SK-MEL-5 (cell line): ENCODE results near the gene ZNF135. TPM values are rescaled to one million over a fixed set of nuclear protein-coding genes. Genes with fewer than 3 reads are reported as not detected.

ENCODE experiments used
- DNase-seq: peaks from one replicate; pipeline ENCODE4 v3.0.0-alpha.2; 2016; ENCODE audit warnings: low read depth, low spot score
- in situ Hi-C: cut with HindIII; loops from 2 replicates; pipeline ENCODE4 v1.10.0; 2016; ENCODE audit warnings: low sequenced_read_pairs, high pct_unique_total_duplicates, low pct_unique_long_range_greater_than_20kb
- total RNA-seq: library from RNA; depleted of rRNA; stranded (reverse); fragments of >200 nt; shearing (Covaris generic); gene quantifications from 2 replicates; pipeline ENCODE4 v1.2.3, GENCODE V29; 2014

The ZNF135 gene
- total RNA-seq, 1 experiment from 2014 or later: 0.42 TPM

DNA sequence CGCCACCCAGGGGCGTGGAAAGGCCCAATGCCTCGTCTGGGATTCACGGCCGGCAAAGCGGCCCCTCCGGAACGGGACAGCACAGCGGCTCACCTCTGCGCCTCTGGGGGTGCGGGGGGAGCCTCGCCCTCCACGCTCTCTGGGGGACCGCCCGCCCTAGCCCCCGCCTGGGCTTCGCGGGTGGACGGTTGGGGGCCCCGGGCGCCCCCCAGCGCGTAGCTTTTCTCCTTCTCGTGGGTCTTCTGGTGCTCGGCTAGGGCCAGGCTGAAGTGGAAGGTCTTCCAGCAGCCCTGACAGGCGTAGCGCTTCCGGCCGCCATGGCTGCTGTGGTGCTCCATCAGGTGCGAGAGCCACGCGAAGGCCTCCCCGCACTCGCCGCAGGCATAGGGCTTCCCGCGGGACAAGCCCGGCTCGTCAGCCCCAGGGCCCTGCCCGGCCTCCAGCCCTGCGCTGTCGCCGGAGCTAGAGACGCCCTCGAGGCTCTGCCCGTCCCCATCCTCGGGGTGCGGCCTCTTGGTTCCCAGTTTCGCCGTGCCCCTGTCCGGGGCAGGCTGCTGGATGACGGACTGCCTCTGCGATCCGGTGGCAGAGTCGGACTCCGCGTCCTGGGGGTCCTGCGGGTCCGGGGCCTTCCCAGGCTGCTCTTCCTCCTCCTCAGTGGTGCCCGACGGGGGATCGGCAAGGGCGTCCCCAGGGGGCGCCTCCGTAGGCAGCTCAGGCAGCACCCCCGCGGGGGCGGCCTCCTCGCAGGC is 25.7 kb downstream of the ZNF135 start:
- in situ Hi-C loops: no loop called here
- no peak for DNase-seq

DNA sequence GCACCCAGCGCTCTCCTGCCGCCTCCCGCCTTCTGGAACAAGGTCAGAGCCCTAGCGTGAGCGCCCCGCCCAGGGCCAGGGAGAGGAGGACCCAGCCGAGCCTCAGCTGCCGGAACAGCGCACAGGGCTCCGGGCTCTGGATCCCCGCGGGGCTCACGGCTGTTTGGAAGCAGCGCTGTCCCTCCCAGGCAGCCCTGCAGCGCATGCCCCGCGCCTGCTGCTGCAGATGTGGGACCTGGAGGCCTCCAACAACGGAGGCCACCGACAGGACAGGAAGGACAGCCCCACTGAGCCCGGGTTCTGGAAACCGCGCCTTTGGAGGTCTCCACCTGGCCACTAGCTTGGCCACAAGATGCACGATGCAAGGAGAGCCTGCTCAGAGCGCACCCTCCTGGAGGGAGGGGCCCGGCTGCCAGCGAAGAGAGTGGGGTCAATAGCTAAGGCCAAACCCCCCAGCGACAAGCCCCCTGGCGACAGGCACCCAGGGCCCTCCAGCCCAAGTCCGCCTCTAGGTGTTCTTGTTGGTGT is 26.3 kb downstream of the ZNF135 start:
- no peak for DNase-seq
- in situ Hi-C loops: no loop called here

DNA sequence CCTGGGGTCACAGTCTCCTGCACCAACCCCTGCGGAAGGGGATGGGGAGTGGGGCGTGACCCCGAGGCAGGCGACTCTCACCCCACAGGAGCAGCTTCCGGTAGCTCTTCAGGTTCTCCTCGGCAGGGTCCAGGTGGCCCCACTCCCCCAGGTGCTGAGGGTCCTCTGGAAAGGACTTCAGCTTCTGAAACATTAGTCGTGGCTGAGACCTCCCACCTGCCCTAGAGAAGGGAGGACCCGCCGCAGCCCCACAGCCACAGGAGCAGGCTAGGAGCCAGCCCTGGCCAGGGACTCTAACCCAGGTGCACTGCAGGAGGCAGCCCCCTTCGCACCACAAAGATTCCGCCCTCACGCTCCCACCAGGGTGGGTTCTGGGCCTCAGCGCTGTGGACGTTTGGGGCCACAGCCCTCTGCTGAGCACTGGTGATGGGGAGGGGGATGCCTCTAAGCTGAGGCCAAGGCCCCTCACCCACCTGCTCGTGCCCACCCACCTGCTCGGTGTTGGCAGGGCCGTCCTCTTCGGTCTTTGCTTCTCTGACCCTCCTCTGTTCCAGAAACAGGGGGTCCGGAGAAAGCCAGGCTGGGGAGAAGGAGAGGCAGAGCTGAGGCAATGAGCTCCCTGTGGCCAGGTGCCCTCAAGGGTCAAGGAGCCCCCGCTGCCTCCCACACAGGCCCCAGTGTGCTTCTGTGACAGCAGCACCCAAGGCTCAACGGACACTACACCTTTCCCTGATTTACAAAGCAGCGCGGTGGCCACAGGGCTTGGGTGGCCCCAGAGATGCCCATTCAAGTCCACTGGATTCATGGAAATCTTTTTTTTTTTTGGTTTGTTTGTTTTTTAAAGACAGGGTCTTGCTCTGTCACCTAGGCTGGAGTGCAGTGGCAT is 28.0 kb downstream of the ZNF135 start:
- in situ Hi-C loops: no loop called here
- no peak for DNase-seq

DNA sequence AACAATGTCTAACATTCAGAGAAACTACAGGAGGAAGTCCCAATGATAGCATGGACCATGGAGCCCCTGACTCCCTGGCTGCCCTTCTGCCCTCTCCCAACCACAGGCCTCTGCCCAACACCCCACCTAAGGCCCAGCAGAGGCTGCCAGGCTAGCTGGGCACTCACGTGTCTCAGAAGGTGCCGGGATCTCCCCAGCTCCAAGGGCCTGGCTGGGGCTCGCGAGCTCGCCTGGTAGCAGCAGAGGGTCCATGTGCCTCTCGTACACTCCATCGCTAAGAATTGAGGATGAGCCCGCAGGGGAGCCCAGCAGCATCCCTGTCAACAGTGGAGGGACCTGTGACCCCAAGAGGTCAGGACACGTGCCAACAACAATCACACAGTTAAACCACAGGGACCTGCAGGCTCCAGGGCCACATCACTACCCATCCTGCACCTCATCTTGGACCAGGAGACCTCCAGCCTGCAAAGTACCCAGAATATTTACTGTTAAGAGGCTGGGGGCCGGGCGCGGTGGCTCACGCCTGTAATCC is 29.5 kb downstream of the ZNF135 start:
- no peak for DNase-seq
- in situ Hi-C loops: no loop called here

DNA sequence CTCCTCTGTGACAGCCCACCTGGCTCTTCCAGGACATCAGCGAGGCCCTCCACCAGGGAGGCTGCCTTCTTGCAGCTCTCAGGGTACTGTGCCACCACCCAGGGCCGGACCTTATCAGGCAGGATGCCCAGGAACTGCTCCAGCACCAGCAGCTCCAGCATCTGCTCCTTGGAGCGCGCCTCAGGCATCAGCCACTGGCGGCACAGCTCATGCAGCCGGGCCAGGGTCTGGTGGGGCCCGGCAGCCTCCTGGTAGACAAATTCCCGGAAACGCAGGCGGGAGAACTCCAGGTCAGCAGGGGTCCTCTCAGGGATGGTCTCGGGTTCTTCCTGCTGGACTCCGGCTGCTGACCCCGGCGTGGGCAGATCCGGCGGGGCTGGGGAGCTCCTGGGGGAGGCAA is 30.8 kb downstream of the ZNF135 start:
- in situ Hi-C loops: no loop called here

DNA sequence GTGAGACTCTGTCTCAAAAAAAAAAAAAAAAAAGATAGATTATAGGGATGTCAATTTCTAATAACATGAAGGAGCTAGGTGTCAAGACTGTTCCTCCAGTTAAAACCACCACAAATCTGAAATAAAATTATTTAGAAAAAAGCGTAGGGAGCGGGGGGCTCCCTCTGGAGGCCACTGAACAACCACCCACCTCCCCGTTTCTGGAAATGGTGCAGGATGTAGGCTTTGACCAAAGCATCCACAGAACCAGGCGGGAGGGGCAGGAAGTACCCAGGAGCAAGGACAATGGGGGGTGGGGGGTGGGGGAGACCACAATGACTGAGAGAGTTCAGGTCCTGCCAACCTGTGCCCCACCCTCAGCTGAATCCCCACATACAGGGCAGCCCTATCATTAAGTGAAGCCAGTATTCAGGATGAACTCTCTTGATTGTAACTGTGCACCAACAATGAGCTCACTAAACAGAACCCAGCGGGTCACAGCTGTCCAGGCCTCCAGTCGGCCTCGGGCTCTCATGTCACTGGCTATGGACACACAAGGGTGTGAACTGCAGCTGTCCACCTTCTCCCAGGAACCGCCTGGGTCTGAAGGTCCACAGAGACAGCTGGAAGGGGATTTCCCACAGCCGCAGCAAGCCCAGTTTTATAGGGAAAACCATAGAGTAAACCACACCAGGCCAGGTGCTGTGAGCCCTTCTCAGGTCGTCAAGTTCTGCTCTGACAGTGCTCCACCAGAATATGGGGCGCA is 32.3 kb downstream of the ZNF135 start:
- no peak for DNase-seq
- in situ Hi-C loops: no loop called here

More for the DNA sequence above, 30.8 kb downstream of the ZNF135 start:
- DNase-seq: no peak

DNA sequence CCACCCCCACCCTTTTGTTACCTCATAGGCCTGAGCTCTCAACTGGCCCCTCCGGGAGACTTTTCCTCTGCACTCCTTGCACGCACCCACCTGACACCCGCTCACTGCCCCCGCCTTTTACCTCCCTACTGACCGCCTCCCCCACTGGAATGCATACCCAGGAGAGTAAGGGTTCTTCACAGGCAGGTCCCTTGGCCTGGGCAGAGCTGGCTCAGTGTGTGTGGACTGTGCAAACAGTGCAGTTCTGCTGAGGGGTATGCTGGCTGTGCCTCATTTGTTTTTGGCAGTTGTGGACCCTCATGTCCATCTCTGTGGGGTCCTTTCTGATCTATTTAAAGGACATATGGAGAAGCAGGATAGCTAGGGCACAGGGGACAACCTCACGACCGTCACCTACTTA is 34.0 kb downstream of the ZNF135 start:
- DNase-seq: no peak
- in situ Hi-C loops: no loop called here

DNA sequence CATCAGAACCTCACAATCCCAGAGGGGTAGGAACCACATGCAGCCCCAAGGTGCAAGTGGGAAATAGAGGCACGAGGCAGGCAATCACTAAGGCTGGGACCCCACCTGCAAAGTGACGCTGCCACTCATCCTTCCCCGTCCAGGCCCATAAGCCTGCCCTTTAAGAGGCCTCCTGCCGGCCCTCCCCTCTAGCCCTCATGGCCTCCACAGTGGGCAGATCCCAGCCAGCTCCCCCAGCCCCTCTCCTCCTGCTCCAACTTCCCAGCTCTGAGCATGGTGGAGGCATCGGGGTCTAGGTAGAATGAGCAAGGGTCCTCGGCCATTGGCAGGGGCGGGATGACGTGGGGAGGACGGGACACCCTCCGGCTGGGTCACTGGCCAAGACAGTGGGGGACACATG is 36.2 kb downstream of the ZNF135 start:
- DNase-seq: no peak
- in situ Hi-C loops: no loop called here

DNA sequence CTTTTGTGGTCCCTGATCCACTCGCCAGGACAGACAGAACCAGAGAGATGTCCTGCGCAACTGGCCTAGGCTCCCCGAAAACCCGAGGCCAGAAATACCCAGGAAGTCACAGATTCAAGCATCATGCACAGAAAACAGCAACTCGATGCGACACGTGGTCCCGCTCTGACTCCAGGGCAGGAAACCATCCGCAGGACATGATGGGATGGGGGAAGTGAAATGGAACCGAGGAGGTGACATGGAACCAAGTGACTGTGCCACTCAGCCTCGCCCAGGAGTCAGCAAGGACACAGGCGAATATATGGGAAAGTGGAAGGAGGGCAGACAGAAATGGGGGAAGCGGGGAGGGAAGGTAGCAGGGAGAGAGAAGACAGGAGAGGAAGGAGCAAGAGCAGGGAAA is 37.8 kb downstream of the ZNF135 start:
- DNase-seq: no peak
- in situ Hi-C loops: no loop called here

DNA sequence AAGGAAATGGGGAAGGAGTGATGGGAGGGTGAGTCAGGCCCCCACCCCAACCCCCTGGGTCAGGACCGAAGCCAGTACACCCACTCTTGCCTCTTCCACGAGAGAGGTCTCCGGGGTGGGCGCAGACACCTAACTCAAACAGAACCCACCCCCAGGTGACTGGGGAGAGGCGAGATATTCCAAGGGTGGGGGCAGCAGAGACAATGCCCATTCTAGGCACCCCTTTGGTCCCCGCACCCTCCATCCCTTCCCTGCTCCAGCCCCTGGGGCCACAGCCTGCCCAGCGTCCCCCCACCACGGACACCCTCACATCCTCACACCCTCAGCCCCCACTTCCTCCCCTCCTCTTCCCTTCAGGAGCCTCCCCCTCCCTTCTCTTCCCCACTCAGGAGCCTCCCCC is 38.3 kb downstream of the ZNF135 start:
- in situ Hi-C loops: no loop called here
- DNase-seq: no peak

DNA sequence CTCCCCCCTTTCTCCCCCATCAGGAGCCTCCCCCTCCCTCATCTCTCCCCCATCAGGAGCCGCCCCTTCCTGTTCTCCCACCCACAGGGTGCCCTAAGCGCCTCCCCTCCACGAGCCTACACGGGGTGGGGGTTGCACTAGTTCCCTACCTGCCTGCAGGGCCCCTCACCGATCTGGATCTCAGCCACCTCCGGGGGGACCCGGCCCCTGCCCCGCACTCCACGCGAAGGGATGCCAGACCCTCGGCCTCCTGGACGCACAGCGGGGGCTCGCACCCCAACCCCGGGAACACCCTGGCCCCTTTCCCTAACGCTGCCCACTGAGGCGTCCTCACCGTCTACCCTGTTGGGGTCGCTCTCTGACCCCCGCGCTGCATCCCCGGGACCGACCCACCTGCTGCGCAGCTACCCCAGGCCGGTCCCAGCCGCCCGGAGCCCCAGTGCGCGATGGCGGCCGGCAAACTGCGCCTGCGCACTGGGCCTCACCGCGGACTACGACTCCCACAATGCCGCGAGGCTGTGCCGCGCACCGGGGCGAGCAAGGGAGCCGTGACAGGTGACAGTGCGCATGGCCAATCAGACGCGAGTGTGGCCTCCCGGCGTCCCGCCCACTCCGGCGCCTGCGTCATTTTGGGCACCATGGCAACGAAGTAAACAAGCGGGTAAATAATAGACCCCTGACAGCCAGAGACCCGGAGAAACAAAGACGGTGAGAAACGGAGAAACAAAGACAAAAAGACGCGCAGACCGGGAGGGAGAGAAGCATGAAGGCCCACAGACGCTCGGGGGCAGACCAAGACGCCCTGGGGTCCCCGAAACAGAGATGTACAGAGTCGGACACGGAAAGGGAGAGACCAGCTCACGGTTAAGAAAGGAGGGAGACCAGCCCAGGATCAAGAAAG is 38.9 kb downstream of the ZNF135 start, which contains the start of gene ZSCAN18:
ZSCAN18 (minus strand) TSS at position 451 of the 901 bp plus-strand sequence. CDS start 7,964 bp downstream, outside the sequence.
- in situ Hi-C loops: no loop called here
- DNase-seq: peak; percentile 76

DNA sequence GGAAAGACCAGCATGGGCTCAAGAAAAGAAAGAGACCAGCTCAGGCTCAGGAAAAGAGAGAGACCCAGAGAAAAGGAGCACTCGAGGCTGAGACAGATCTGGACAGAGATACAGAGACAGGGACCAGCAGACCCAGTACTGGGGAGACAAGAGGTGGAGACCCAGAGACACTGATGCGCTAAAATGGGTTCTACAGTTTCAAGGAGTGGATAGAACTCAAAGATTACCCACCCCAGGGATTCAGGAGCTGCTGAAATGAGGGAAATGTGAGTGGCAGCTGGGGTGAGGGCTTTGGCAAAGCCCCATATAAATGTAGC is 39.6 kb downstream of the ZNF135 start:
- no peak for DNase-seq
- in situ Hi-C loops: no loop called here

DNA sequence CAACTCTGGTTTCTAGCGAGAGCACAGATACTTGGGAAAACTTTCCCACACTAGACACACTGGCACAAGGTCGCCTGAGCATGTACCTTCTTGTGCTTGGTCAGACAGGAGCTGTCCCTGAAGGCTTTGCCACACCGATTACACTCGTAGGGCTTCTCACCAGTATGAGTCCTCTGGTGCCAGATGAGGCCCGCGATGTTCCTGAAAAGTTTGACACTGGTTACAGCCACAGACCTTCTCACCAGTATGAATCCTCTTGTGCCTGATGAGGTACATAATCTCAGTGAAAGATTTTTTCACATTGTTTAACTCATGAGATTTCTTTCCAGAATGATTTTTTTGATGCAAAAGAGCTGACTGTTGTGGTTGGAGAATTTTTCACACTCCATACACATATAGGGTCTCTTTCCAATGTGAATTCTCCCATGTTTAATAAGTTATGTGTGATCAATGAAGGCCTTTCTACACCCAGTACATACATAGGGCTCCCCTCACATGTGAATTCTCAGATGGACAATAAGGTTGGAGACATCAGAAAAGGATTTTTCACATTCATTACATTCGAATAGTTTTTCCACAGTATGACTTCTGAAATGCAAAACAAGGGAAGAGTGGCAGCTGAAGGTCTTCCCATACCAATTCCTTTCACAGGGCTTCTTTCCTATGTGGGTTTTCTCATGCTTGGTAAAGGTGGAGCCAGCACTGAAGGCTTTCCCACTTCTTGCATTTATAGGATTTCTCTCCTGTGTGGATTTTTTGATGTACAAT is 48.9 kb downstream of the ZNF135 start:
- no peak for DNase-seq
- in situ Hi-C loops: no loop called here

DNA sequence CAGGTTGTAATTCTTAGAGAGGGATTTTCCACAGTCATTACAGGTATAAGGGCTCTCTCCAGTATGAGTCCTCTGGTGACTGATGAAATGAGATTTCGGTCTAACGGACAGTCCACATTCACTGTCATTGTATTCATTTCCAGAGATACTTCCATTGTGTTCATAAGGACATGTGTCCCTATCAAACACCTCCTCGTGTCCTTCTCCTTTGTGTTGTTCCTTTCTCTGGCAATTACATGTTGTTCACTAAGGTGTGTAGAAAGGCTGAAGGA is 49.4 kb downstream of the ZNF135 start:
- in situ Hi-C loops: no loop called here
- no peak for DNase-seq

DNA sequence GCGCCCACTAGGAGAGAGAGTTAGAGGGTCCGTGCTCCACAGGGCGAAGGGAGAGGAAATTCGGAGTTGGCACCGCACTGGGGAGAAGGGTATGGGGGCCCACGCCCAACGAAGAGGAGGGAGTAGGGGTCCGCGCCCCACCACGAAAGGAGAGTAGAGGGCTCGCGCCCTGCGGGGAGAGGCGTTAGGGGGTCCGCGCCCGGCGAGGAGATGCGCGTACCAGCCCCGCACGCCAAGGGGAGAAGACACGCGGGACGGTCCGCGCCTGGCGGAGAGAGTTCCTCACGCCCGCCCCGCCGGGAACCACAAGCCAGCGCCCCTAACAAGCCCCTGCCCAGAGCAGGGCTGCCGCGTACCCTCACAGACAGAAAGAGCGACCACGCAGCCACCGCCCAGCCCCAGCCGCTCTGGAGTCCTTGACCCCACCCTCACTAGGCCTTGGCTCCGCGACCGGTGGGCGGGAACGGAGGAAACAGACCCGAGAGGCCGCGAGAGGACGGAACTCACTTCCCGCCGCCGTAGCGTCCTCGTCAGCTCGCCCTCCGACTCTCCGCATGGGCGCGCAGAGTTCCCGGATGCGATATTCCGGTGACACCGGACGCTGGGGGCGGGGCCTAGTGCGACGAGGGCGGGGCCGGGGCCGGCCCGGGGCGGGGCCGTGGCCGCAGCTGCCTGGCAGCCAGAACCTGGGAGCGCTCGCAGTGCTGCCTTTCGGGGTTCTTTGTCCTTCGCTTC is 58.9 kb downstream of the ZNF135 start:
- no peak for DNase-seq
- in situ Hi-C loops: no loop called here
